Keratinocyte (primary cell): ENCODE results near the gene NINJ1.

ENCODE experiments used
- EZH2 ChIP-seq: IDR thresholded peaks from one replicate; pipeline ENCODE4 v1.6.1; 2012; ENCODE audit warnings: inconsistent platforms, mild to moderate bottlenecking, low read length, moderate library complexity
- TF ChIP-seq, protein P1 (sequence below), 3 experiments: IDR thresholded peaks in 1 of 3; conservative IDR thresholded peaks in 1 of 3; optimal IDR thresholded peaks in 1 of 3; 2 replicates in 2 of 3; 3 replicates in 1 of 3; pipeline versions ENCODE3 to v1.5.1; 2011; ENCODE audit warnings: low read length in 3 of 3, mild to moderate bottlenecking in 3 of 3, moderate library complexity in 2 of 3, control low read depth in 1 of 3, inconsistent platforms in 1 of 3; ENCODE audit not compliant: insufficient read depth in 2 of 3; ENCODE audit errors: extremely low read depth in 1 of 3

DNA sequence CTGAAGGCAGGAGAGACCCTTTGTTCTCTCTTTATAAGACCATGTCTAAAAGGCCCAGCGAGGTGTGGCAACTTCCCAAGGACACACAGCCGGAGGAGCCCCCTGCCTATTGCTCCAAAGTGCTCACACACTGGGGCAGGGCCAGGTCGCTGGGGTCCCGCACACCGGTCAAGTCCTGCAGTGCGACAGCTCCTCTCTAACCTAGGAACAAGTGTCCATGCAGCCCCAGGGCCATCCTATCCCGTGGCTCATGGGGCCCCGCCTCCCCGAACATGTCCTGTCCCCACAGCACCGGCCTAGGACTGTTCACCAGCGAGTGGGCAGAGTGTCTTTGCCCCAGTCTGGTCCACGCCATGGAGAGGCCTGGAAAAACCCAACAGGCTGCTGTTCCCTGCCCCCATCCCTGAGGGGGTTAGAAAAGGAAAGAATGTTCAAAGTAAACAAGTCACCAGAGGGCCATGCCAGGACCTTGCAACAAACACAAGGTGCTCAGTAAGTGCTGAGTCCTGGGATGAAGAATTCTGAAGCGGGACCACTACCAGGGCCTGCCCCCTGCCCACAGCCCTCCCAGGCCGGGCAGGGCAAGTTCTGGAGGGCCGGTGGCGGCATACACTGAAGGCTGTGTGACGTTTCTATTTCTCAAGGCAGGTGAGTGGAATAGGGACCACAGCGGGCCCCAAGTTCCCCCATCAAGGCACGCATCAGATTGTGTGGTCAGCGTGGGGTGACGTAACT lies 938 bp downstream of the NINJ1 start:
- TF ChIP-seq, protein P1, sequence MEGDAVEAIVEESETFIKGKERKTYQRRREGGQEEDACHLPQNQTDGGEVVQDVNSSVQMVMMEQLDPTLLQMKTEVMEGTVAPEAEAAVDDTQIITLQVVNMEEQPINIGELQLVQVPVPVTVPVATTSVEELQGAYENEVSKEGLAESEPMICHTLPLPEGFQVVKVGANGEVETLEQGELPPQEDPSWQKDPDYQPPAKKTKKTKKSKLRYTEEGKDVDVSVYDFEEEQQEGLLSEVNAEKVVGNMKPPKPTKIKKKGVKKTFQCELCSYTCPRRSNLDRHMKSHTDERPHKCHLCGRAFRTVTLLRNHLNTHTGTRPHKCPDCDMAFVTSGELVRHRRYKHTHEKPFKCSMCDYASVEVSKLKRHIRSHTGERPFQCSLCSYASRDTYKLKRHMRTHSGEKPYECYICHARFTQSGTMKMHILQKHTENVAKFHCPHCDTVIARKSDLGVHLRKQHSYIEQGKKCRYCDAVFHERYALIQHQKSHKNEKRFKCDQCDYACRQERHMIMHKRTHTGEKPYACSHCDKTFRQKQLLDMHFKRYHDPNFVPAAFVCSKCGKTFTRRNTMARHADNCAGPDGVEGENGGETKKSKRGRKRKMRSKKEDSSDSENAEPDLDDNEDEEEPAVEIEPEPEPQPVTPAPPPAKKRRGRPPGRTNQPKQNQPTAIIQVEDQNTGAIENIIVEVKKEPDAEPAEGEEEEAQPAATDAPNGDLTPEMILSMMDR (optimal IDR thresholded peaks at IDR 0.05 in 1 of 3, IDR thresholded peaks at IDR 0.05 in 1 of 3, conservative IDR thresholded peaks at IDR 0.05 in 1 of 3; ENCODE audit: extremely low read depth in 1 of 3, insufficient read depth in 2 of 3, low read length in 3 of 3): no peak
- no peak for TF ChIP-seq EZH2
